ENCODE measurements around the gene TMED1.

The TMED1 gene

DNA sequence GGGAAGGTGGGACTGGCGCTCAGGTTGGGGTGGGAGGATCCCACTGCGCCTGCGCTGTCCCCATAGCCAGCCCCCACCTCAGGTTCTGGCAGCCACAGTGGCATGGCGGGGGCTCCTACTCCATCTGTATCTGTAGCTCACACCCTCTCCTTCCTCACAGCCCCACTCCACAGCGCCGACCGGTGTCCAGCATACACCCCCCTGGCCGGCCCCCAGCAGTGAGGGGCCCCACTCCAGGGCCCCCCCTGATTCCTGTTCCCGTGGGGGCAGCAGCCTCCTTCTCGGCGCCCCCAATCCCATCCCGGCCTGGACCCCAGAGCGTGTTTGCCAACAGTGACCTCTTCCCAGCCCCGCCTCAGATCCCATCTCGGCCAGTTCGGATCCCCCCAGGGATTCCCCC lies 6.0 kb downstream of the TMED1 start:
- DNase-seq (ENCODE audit: extremely low read depth, low read depth), result no peak
- TF ChIP-seq, protein P1, sequence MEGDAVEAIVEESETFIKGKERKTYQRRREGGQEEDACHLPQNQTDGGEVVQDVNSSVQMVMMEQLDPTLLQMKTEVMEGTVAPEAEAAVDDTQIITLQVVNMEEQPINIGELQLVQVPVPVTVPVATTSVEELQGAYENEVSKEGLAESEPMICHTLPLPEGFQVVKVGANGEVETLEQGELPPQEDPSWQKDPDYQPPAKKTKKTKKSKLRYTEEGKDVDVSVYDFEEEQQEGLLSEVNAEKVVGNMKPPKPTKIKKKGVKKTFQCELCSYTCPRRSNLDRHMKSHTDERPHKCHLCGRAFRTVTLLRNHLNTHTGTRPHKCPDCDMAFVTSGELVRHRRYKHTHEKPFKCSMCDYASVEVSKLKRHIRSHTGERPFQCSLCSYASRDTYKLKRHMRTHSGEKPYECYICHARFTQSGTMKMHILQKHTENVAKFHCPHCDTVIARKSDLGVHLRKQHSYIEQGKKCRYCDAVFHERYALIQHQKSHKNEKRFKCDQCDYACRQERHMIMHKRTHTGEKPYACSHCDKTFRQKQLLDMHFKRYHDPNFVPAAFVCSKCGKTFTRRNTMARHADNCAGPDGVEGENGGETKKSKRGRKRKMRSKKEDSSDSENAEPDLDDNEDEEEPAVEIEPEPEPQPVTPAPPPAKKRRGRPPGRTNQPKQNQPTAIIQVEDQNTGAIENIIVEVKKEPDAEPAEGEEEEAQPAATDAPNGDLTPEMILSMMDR (IDR thresholded peaks at IDR 0.05; ENCODE audit: low read depth, low read length, missing control alignments), result no peak
- no peak overlapping the region for H3K4me3 ChIP-seq (replicated peaks; ENCODE audit: low read depth, low read length)

DNA sequence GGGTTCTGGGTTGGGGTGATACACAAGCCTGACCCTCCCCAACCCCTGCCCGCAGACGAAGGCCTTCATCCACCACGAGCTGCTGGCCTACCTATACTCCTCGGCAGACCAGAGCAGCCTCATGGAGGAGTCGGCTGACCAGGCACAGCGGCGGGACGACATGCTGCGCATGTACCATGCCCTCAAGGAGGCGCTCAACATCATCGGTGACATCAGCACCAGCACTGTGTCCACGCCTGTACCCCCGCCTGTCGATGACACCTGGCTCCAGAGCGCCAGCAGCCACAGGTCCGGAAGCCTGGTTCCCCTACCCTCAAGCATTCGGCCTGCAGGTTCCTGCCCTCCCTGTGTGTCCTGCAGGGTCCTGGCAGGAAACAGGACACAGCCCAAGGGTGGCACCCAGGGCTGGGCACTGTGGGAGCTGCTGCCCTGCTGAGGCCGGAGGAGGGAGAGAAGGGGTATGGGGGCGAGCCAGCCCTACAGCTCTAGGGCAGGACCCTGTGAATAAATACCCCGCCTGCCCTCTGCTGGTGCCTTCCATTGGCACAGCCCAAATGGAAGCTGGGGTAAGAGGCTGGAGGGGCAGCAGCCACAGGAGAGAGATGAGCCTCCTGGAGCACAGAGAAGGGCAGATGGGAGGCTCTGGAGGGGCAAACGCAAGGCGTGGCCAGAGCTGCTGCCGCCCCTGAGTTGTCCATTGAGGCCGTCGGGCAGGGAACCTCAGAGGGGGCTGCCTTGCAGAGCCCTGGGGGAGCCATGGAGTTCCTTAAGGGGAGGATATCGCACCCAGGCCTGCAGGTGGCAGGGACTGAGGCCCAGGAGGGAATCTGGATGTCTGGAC lies 6.8 kb downstream of the TMED1 start:
- TF ChIP-seq, protein P1 (IDR thresholded peaks at IDR 0.05; ENCODE audit: low read depth, low read length, missing control alignments), result peak; percentile 16

DNA sequence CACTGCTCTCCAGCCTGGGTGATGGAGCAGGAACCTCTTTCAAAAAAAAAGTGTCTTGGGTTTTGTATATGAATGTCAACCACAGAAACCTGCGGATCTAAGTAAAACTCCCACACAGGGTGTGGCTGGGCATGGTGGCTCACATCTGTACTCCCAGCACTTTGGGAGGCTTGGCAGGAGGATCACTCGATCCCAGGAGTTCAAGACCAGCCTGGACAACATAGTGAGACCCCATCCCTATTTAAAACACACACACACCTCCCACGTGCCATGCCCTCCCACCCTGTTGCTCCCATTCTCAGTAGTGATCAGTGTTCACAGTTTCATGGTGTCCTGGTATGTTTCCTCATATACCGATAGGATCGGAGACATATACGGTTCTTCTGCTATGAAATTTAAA lies 9.2 kb downstream of the TMED1 start:
- DNase-seq (ENCODE audit: extremely low read depth, low read depth), result no peak
- TF ChIP-seq, protein P1 (IDR thresholded peaks at IDR 0.05; ENCODE audit: low read depth, low read length, missing control alignments), result no peak
- H3K4me3 ChIP-seq (replicated peaks; ENCODE audit: low read depth, low read length), result no peak overlapping the region

More for the DNA sequence above, 6.8 kb downstream of the TMED1 start:
- DNase-seq (ENCODE audit: extremely low read depth, low read depth), result no peak
- H3K4me3 ChIP-seq (replicated peaks; ENCODE audit: low read depth, low read length), result no peak overlapping the region

DNA sequence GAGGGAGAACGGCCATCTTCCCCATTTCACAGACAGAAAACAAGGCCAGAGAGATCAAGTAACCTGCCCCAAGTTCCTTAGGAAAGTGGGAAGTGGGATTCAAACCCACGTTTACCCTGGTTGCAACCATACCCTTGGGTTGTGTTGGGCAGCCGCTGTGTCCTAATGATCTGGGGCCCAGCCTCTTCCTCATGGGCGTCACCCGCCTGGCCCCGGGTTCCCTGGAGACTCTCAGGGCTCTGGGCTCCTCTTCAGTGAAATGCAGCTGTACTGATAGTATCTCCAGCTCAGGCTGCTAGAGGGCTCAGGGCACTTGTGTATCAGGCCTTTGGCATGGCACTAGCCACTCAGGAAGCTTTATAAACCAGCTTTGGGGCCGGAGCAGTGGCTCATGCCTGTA lies 9.8 kb downstream of the TMED1 start:
- no peak overlapping the region for H3K4me3 ChIP-seq (replicated peaks; ENCODE audit: low read depth, low read length)
- no peak for DNase-seq (ENCODE audit: extremely low read depth, low read depth)
- TF ChIP-seq, protein P1 (IDR thresholded peaks at IDR 0.05; ENCODE audit: low read depth, low read length, missing control alignments), result no peak

DNA sequence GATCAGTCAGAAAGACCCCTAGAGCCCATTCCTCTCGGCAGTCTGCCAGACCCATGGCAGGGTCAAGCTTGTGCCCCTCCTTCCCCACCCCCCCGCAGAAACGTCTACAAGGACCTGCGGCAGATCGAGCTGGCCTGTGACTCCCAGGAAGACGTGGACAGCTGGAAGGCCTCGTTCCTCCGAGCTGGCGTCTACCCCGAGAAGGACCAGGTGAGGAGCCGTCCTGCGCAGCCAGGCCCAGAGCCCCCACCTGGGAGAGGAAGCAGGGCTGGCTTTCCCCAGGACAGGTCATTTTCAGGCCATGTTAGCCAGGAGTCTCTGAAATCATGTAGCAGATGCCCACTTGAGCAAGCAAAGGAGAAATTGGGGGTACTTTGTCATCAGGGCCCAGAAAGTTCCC lies 12.3 kb downstream of the TMED1 start:
- DNase-seq (ENCODE audit: extremely low read depth, low read depth), result no peak
- TF ChIP-seq, protein P1 (IDR thresholded peaks at IDR 0.05; ENCODE audit: low read depth, low read length, missing control alignments), result no peak
- H3K4me3 ChIP-seq (replicated peaks; ENCODE audit: low read depth, low read length), result no peak overlapping the region

DNA sequence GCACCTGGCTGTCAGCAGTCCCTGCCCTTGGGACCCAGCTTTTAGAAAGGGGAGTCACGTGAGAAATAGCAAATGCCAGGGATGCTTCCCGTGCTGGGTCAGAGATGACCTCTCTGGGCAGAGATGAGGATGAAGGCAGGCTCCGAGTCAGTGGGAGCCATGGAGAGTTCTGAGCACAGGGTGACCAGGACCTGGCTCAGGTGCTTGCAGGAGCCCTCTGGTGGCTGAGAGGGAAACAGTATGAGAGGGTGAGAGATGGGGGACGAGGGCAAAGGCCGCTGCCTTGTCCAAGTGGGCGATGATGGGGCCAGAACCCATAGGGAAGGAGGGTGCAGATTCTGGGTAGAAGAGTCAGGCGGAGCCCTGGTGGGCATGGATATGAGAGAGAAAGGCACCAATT lies 15.8 kb downstream of the TMED1 start:
- TF ChIP-seq, protein P1 (IDR thresholded peaks at IDR 0.05; ENCODE audit: low read depth, low read length, missing control alignments), result peak; percentile 29

More for the DNA sequence above, 15.8 kb downstream of the TMED1 start:
- no peak for DNase-seq (ENCODE audit: extremely low read depth, low read depth)
- no peak overlapping the region for H3K4me3 ChIP-seq (replicated peaks; ENCODE audit: low read depth, low read length)

Data from HFF-Myc (cell line).